ENCODE measurements around the gene TM4SF5.
A peak's percentile ranks its signal among the peaks of the same experiment; 100 is the strongest.

Gene TM4SF5

DNA sequence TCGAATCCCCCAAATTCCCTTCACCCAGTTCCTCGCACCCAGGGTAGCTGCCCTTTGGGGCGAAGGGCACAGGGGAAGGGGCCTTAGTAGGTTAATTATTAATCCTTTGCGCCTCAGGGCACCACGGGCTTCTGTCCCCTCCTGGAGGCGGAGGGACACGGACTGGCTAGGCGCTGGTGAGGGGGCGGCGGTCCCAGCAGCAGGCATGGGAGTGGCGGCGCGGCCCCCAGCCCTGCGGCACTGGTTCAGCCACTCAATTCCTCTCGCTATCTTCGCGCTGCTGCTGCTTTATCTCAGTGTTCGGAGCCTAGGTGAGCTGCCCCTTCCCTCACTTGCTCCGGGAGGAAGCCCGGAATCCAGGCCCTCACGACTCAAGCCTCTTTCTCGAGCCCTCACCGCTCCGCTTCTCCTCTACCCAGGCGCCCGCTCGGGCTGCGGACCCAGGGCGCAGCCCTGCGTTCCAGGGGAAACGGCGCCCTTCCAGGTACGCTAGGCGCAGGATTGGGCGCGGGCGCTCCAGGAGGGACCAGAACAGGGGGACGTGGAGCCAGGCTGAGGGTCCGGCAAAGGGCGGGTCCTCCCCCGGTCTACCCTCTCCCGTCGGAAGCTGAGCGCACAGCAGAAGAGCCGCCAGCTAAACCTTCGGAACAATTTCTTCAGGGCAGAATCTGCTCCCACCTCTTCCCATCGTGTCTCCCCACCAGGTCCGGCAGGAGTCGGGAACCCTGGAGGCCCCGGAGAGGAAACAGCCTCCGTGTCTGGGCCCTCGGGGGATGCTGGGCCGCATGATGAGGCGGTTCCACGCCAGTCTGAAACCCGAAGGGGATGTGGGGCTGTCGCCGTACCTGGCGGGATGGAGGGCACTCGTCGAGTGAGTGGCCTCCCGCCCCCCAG, 17.4 kb downstream of the TM4SF5 start, which contains the start of gene GLTPD2:
Gene GLTPD2 (plus strand): TSS at position 158 of the 894 bp plus-strand sequence. CDS start 48 bp downstream, at position 206.
- DNase-seq (ENCODE audit: low read depth in 2 of 3, low spot score in 1 of 3) = no peak

DNA sequence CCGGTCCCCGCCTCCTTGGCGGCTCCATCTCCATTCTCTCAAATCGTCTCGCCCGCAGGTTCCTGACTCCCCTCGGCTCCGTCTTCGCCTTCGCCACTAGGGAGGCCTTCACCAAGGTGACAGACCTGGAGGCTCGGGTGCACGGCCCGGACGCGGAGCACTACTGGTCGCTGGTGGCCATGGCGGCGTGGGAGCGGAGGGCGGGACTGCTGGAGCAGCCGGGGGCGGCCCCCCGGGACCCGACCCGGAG, 17.9 kb downstream of the TM4SF5 start:
- no peak for DNase-seq (ENCODE audit: low read depth in 2 of 3, low spot score in 1 of 3)

DNA sequence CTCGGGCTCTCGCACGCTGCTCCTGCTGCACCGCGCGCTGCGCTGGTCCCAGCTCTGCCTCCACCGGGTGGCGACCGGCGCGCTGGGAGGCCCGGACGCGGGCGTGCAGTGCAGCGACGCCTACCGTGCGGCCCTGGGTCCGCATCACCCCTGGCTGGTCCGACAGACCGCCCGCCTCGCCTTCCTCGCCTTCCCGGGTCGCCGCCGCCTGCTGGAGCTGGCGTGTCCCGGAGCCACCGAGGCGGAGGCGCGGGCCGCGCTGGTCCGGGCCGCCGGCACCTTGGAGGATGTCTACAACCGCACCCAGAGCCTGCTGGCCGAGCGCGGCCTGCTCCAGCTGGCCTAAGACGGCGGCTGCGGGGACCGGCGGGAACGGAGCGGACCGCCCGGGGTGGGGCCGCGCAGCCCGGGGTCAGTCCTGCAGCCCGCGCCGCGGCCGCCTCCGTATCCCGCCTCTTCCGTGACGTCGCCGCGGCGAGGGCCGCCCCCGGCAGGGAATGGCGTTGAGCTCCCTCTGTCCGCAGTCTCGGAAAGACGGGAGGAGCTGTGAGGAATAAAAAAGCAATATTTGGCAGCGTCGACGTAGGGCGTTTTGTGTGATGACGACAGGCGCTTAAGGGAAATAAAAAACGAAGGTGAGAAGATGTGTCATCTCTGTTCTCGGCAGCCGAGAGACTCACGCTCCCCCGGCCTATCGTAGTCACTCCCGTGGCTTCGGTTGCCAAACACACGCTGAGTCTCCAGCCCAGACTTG, 18.4 kb downstream of the TM4SF5 start:
- DNase-seq (ENCODE audit: low read depth in 2 of 3, low spot score in 1 of 3) = peak; percentile 59 to 80 (median 73)

DNA sequence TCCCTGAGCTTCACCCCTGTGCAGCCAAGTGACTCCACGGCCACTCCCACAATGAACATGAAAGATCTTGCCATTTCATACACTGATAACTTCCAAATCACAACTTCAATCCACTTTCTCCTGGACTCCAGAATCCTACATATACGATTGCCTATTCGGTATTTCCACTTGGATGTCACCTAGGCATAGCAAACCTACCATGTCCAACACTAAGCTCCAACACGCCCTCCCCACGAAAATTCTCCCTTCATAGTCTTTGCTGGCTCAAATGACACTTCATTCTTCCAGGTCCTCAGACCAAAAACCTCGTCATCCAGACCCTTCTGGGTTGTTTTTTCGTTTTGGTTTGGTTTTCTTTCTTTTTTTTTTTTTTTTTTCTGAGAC, 19.0 kb downstream of the TM4SF5 start:
- DNase-seq (ENCODE audit: low read depth in 2 of 3, low spot score in 1 of 3) = no peak

DNA sequence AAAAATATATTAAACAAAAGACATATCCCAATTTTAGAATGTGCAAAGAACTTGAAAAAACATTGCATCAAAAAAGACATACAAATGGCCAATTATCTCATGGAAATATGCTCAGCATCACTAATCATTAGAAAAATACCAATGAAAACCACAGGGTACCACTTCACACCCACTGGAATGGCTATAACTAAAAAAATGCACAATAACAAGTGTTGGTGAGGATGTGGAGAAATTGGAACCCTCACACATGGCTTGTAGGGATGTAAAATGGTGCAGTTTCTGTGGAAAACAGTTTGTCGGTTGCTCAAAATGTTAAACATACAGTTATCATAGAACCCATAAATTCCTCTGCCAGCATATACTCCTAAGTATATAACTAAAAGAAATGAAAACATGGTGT, 23.5 kb downstream of the TM4SF5 start:
- DNase-seq (ENCODE audit: low read depth in 2 of 3, low spot score in 1 of 3) = no peak

DNA sequence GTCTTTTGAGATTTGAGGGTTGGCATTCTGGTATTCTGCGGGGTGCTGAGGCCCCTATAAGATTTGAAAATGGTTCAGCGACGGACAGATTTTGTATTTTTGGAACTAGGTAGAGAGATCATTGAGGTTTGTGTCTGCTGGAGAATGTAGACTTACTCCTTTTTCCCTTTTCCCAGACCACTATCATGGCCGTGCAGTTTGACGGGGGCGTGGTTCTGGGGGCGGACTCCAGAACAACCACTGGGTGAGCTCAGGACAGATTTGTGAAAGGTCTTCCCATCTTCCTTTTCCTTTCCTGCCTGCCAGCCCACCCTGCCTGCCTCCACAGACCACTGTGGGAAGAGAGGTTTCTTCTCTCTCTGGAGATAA, 24.9 kb downstream of the TM4SF5 start:
- peak in 1 of 3 donors; percentile 44 for DNase-seq (ENCODE audit: low read depth in 2 of 3, low spot score in 1 of 3)

DNA sequence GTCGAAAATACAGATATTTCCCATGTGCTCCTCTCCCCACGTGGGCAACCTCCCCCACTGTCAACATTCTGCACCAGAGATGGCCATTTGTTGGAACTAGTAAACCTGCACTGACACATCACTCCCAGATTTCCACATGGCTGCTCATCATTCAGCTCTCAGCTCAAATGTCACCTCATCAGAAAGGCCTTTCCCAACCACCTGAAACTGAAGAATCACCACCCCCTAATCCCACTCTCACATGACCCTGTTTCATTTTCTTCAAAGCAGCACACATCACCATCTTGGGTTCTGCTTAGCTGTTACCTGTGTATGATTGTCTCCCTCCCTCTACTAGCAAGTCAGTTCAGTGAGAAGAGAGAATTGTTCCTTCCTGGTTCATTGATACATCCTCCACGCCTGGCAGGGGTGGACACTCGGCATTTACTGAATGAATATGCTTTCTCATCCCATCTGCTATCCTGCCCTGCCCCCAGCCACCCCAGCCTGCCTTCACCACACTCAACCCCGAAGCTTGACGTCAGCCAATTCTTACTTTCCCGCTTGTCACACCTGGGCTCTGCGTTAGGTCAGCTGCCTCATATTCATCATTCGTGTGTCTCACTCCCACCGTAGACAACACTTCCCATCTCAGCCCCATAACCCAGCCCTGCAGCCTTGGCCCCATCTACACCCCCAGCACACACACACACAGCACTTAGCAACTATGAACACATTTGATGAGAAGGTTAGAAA, 28.9 kb downstream of the TM4SF5 start:
- DNase-seq (ENCODE audit: low read depth in 2 of 3, low spot score in 1 of 3) = no peak

DNA sequence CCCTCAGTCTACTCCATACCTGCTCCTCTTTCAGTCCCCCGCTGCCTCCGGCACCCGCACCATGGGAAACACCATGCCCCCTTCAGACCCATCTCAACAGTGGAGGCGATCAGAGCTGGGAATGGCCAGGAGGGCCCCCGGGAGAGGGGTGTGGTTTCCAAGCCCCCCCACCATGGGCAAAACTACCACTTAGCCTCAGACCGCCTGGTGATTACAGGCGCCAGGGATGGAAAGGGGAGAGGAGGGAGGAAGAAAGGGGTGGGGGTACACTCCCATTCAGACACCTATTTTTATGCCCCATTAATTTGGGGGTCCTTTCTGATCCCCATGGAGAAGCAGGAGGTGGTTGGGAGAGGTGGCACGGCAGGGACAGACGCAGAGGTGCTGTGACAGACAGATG, 30.5 kb downstream of the TM4SF5 start, which contains the start of gene C17orf114:
Gene C17orf114 (minus strand): TSS at position 101 of the 400 bp plus-strand sequence.
- DNase-seq (ENCODE audit: low read depth in 2 of 3, low spot score in 1 of 3) = no peak

DNA sequence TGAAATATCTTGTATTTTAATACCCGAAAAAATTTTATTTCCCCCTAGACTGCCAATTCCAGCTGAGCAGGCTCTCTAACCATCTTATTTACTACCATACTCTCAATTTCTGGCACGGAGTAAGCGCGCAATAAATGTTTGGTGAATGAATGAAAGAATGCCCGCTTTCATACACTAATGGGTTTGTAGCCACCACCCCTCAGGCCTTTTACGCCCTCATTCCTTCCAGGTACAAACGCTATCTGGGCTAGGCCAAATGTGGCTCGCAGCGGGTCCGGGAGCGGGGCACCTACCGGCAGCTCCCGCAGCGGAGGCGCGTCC, 34.7 kb downstream of the TM4SF5 start:
- no peak for DNase-seq (ENCODE audit: low read depth in 2 of 3, low spot score in 1 of 3)

DNA sequence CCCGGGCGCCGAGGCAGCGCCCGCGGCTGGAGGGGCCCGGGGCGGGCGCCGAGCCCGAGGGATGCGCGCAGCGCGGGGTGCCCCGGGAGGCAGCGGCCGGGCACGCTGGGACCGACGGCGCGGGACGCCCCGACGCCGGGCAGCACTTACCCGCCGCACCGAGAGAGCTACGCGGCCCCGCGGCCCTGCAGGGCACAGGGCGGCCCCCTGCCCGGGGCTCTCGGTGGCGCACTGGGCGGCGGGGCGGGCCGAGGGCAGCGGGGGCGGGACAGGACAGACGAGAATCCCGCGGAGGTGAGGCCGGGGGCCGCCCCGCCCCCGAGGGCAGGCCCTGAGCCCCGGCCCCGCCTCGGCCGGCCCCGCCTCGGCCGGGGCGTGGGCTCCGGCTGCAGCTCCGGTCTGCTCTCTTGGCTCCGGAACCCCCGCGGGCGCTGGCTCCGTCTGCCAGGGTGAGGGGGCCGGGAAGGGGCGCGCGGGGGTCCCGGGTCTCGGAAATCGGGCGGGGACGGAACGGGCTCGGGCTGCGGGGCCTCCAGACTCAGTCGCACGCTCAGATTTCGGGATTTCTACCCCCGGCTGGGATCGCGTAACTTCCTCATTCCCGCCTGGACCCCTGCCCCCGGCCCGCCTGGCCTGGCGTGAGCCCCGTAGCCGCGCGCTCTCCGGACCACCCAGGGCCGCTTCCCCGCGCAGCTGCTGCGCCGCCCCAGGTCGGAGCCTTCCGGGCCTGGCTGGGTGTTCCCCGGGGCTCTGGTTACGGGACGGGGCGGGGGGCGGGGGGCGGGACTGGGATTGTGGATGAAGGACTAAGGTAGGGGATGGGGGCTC, 35.3 kb downstream of the TM4SF5 start, which contains the start of gene PLD2:
Gene PLD2 (plus strand): TSS at position 376 of the 828 bp plus-strand sequence. CDS start 621 bp downstream, outside the sequence.
- DNase-seq (ENCODE audit: low read depth in 2 of 3, low spot score in 1 of 3) = peak; percentile 70 to 89 (median 74)

DNA sequence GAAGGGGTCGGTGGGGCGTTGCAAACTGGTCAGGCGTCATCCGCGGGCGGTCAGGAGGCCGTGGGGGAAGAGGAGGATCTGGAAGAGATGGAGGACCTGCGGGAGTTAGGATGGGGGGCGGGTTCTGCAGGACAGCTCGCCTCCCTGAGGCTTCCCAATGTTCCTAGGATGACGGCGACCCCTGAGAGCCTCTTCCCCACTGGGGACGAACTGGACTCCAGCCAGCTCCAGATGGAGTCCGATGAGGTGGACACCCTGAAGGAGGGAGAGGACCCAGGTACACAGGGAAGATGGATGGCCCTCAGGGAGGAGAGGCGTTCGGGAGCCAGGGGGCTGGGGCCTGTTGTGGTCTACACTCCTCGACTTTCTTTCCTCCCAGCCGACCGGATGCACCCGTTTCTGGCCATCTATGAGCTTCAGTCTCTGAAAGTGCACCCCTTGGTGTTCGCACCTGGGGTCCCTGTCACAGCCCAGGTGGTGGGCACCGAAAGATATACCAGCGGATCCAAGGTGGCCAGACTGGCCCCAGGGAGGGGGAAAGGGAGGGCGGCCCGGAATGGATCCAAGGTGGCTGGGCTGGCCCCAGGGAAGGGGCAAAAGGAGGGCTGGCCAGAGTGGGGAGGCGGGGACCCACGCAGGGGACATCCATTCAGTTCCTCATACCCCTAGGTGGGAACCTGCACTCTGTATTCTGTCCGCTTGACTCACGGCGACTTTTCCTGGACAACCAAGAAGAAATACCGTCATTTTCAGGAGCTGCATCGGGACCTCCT, 36.1 kb downstream of the TM4SF5 start:
- no peak for DNase-seq (ENCODE audit: low read depth in 2 of 3, low spot score in 1 of 3)

DNA sequence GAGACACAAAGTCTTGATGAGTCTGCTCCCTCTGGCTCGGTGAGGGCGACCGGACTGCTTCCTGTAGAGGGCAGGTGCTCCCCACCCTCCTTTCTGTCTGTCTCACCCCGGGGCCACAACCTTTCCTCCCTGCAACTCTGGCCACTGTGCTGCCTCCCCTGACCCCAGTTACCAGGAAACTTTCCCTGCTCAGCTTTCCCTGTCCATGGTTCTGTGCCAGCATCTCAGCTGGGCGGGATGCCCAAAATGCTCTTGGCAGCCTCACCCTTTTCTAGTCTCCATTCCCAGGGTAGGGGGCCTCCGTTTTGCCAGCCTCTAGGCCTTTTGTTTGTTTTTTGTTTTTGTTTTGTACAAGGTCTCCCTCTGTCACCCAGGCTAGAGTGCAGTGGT, 36.7 kb downstream of the TM4SF5 start:
- DNase-seq (ENCODE audit: low read depth in 2 of 3, low spot score in 1 of 3) = no peak

DNA sequence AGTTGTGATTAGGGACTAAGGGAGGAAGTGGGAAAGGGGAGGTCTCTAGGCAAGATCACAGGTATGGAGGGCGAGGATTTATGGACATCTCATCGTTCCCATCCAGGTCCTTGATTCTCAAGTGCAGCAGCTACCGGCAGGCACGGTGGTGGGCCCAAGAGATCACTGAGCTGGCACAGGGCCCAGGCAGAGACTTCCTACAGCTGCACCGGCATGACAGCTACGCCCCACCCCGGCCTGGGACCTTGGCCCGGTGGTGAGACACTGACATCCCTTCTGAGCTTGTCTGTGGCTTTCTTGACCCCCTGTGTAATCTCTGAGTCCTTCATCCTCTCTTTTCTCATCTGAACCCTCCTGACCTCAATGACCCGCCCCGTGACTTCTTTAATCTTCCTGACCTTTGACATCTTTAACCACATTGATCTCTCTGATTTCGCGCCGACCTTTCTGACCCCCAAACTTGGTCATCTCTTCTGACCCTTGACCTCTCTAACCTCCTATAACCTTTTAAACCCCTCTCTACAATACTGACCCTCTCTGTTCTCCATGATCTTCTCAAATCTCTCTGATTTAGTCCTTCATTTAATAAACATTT, 39.1 kb downstream of the TM4SF5 start:
- DNase-seq (ENCODE audit: low read depth in 2 of 3, low spot score in 1 of 3) = no peak

DNA sequence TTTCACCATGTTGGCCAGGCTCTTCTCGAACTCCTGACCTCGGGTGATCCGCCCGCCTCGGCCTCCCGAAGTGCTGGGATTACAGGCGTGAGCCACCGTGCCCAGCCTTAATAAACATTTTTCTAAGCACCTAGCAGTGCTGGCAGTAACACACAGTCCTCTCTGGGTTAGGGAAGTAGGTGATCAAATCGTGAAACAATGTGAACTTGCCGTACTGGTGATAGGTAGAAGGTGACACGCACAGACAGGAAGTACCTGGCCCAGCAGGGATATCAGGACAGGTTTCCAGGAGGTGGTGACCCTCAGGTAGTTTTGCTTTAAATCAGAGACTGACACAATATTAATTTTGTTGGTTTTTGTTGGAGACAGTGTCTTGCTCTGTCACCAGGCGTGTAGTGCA, 39.8 kb downstream of the TM4SF5 start:
- no peak for DNase-seq (ENCODE audit: low read depth in 2 of 3, low spot score in 1 of 3)

DNA sequence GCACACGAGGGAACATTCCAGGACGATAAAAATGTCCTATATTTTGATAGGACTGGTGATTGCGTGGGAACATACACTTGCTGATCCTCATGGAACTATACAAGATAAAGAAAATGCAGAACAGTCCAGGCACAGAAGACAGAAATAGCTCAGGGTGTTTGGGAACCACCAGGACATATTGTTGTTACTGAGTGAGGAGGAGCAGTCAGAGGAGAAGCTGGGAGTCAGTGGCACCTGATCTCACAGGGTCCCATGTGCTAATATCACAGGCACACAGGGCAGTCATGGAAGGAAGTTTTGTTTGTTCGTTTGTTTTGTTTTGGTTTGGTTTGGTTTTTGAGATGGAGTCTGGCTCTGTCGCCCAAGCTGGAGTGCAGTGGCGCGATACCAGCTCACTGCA, 41.0 kb downstream of the TM4SF5 start:
- no peak for DNase-seq (ENCODE audit: low read depth in 2 of 3, low spot score in 1 of 3)

DNA sequence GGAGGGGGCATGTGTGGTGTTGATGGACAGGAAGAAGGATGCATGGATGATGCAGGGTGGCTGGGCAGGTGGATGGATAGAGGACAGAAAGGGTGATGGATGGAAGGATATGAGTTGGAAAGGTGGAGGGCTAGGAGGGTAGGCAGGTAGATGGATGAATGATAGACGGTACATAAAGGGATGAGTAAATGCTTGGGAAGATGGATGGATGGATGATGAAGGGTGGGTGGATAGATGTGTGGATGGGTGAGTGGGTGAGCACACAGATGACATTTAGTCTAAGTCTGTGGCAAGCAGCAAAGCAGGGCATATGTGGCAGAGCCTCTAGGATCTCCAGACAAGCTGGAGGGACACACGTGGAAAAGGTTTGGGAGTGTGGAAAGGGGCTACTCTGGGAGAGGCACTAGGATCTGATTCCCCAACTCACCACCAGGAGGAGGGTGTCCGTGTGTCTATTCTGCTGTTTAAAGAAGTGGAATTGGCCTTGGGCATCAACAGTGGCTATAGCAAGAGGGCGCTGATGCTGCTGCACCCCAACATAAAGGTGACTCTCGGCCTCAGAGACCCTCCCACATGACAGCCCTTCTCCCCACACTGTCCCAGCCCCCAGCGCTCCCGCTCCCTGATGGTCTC, 43.5 kb downstream of the TM4SF5 start:
- no peak for DNase-seq (ENCODE audit: low read depth in 2 of 3, low spot score in 1 of 3)

DNA sequence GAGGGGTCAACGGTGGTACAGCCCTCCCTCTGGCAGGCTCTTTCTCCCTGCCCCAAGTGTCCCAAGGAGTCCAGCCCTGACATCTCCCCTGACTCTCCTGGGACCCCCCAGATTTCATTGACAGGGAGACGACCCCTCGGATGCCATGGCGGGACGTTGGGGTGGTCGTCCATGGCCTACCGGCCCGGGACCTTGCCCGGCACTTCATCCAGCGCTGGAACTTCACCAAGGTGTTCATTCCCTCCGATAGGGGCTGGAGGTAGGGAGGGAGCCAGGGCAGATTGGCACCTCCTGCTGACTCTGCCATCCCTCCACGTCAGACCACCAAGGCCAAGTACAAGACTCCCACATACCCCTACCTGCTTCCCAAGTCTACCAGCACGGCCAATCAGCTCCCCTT, 45.1 kb downstream of the TM4SF5 start:
- DNase-seq (ENCODE audit: low read depth in 2 of 3, low spot score in 1 of 3) = no peak

DNA sequence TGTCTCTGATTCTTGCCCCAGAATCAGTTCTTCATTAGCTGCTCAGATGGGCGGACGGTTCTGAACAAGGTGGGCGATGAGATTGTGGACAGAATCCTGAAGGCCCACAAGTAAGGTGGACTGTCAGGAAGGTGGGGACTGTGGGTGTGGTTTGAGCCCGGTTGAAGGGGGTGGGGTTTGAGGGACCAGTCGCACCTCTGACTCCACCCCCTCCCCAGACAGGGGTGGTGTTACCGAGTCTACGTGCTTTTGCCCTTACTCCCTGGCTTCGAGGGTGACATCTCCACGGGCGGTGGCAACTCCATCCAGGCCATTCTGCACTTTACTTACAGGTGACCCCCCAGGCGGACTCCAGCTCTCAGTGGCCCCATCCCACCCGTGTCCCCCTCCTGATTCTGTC, 46.6 kb downstream of the TM4SF5 start:
- no peak for DNase-seq (ENCODE audit: low read depth in 2 of 3, low spot score in 1 of 3)

DNA sequence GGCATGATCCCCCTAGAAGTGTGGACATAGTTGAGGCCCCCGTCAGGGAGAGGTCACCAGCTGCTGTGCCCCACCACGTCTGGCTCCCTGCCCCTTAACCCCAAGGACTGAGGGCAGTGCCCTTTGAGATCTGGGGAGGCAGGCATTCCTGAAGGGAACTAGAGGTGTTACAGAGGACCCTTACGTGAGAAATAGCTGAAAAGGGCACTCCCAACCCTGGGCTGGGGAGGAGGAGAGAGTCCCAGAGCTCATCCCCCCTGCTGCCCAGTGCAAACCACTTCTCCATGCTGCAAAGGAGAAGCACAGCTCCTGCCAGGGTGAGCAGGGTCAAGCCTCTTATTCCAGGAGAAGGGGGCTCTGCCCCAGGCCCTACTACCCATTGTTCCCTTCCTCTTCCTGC, 51.1 kb downstream of the TM4SF5 start:
- DNase-seq (ENCODE audit: low read depth in 2 of 3, low spot score in 1 of 3) = no peak
